ENCODE measurements around the gene MCFD2.

DNA sequence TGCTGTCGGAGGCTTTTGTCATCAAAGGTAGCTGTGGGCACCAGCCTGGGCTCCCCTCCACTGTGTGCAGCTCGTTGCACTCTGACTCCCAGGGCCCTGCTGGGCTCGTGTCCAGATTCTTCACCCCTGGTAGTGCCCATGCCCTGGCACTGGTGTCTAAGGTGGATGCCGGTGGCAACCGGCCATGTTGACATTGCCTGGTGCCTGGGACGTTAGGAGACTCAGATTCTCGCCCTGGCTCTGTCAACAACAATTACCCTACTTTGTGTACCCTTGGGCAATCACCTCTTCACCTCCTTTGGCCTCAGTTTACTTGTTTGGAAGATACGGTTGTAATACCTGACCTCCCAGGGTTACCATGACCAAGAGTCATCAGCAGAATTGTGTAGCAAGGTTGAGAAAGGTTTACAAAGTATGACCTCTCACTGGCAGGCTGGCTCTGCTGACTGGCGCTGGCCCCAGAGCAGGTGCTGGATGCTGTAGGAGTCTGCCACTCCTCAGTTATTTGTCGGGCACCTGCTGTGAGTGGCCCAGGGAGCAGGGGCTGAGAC lies 41.5 kb upstream of the MCFD2 start:
- TF ChIP-seq CTCF (IDR thresholded peaks at IDR 0.05; ENCODE audit: insufficient read depth, low read length, poor library complexity, severe bottlenecking) (no peak), EZH2phosphoT487 (conservative IDR thresholded peaks at IDR 0.05; ENCODE audit: low read length) (no peak)
